HG03558 (cell line): ENCODE data around the gene SLC9A8.

ENCODE experiments used
- ATAC-seq: cut with Tn5 transposase; IDR thresholded peaks from one replicate; pipeline ENCODE4 v1.9.1; 2021; ENCODE audit warnings: moderate number of reproducible peaks; ENCODE audit not compliant: unreplicated experiment; ENCODE audit errors: extremely low read depth

The SLC9A8 gene

GRCh38 chr20:49811825-49812506 lies 662 bp upstream of the SLC9A8 start:
- ATAC-seq: no peak

GRCh38 chr20:49813305-49813974 lies 812 bp downstream of the SLC9A8 start:
- ATAC-seq: no peak

GRCh38 chr20:49814057-49814694 lies 1.5 kb downstream of the SLC9A8 start:
- ATAC-seq: no peak

GRCh38 chr20:49818816-49819215 lies 6.2 kb downstream of the SLC9A8 start:
- no peak for ATAC-seq

GRCh38 chr20:49819702-49820101 lies 7.1 kb downstream of the SLC9A8 start:
- no peak for ATAC-seq

GRCh38 chr20:49821381-49821780 lies 8.8 kb downstream of the SLC9A8 start:
- ATAC-seq: no peak

GRCh38 chr20:49821870-49822331 lies 9.3 kb downstream of the SLC9A8 start:
- no peak for ATAC-seq

- ATAC-seq: no peak
Measured at GRCh38 chr20:49823152-49823847, 10.7 kb downstream of the SLC9A8 start.

- ATAC-seq: no peak
Measured at GRCh38 chr20:49824206-49824605, 11.6 kb downstream of the SLC9A8 start.

GRCh38 chr20:49825521-49826033 lies 12.9 kb downstream of the SLC9A8 start:
- ATAC-seq: no peak

- ATAC-seq: no peak
Measured at GRCh38 chr20:49831022-49831769, 18.6 kb downstream of the SLC9A8 start.

- ATAC-seq: no peak
Measured at GRCh38 chr20:49831770-49832631, 19.4 kb downstream of the SLC9A8 start.

GRCh38 chr20:49832632-49833327 lies 20.2 kb downstream of the SLC9A8 start:
- no peak for ATAC-seq

- no peak for ATAC-seq
Measured at GRCh38 chr20:49833483-49833882, 20.9 kb downstream of the SLC9A8 start.

- no peak for ATAC-seq
Measured at GRCh38 chr20:49835031-49835430, 22.4 kb downstream of the SLC9A8 start.

- ATAC-seq: no peak
Measured at GRCh38 chr20:49838546-49838945, 25.9 kb downstream of the SLC9A8 start.

GRCh38 chr20:49843139-49843538 lies 30.5 kb downstream of the SLC9A8 start:
- ATAC-seq: no peak

GRCh38 chr20:49843770-49844380 lies 31.2 kb downstream of the SLC9A8 start:
- no peak for ATAC-seq
